ENCODE data around the gene EEF1E1.

DNA sequence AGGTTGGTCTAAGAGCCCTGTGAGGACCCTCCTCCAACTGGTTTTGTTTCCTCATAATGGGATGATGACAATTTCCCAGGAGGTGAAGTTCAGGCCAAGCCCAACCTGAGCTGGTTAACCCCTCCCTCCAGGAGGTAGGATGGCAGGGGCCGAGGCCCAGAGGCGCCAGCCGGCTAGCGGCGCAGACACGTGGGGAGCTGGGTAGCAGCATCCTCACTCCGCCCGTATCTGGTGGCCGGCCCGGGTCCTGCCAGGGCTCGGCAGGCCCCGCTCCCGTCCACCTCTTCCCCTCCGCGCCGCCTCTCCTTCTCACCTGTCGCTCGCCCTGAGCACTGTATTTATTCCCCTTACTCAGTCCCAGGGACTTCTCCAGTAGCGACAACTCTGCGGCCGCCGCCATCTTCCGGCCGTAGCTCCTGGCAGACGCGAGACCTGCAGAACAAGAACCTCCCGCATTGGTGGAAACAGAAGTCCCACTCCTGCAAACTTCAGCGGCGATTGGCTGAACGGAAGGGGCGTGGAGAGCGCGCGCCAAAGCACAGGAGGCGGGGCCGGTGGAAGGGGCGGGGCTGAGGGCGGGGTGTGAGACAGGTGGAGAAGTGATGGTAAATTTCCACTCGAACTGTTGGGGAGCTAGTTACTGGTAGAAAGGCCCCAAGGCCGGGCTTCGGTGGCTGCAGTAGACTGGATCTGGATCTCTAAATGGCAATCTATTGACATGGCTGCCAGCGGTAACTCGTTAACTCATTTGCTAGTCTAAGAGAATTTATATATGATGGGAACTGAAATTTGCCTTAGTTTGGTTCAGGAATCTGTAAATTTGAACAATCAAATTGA, at the start of gene EEF1E1:
- TF ChIP-seq, protein P1, sequence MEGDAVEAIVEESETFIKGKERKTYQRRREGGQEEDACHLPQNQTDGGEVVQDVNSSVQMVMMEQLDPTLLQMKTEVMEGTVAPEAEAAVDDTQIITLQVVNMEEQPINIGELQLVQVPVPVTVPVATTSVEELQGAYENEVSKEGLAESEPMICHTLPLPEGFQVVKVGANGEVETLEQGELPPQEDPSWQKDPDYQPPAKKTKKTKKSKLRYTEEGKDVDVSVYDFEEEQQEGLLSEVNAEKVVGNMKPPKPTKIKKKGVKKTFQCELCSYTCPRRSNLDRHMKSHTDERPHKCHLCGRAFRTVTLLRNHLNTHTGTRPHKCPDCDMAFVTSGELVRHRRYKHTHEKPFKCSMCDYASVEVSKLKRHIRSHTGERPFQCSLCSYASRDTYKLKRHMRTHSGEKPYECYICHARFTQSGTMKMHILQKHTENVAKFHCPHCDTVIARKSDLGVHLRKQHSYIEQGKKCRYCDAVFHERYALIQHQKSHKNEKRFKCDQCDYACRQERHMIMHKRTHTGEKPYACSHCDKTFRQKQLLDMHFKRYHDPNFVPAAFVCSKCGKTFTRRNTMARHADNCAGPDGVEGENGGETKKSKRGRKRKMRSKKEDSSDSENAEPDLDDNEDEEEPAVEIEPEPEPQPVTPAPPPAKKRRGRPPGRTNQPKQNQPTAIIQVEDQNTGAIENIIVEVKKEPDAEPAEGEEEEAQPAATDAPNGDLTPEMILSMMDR (IDR thresholded peaks at IDR 0.05; ENCODE audit: insufficient read depth, low read depth, low read length) = no peak
- TF ChIP-seq EZH2 (IDR thresholded peaks at IDR 0.05; ENCODE audit: insufficient read depth, low read length) = no peak
